ENCODE results near the gene LILRB3.
"Not testable (repeated sequence)": the region's sequence is repeated elsewhere in the genome, so short reads cannot be mapped to it uniquely, and the experiment has no call there.

LILRB3 gene

GRCh38 chr19:54242646-54243045 lies 19.8 kb upstream of the LILRB3 start, which contains the start of gene LILRA6:
Gene LILRA6 (minus strand): TSS chr19:54242790.
- DNase-seq (ENCODE audit: low read depth) = not testable (repeated sequence)

GRCh38 chr19:54242234-54242633 lies 19.4 kb upstream of the LILRB3 start:
- DNase-seq (ENCODE audit: low read depth) = not testable (repeated sequence)

- DNase-seq (ENCODE audit: low read depth) = not testable (repeated sequence)
Observed at GRCh38 chr19:54240372-54241336, 17.8 kb upstream of the LILRB3 start.

GRCh38 chr19:54239491-54240371 lies 16.9 kb upstream of the LILRB3 start:
- not testable (repeated sequence) for DNase-seq (ENCODE audit: low read depth)

- no peak for DNase-seq (ENCODE audit: low read depth)
Observed at GRCh38 chr19:54233941-54234340, 11.1 kb upstream of the LILRB3 start.

- peak; percentile 61 for DNase-seq (ENCODE audit: low read depth)
Observed at GRCh38 chr19:54231077-54231931, 8.5 kb upstream of the LILRB3 start.

- DNase-seq (ENCODE audit: low read depth) = no peak
Observed at GRCh38 chr19:54230031-54230430, 7.2 kb upstream of the LILRB3 start.

- no peak for DNase-seq (ENCODE audit: low read depth)
Observed at GRCh38 chr19:54229146-54229545, 6.3 kb upstream of the LILRB3 start.

GRCh38 chr19:54224619-54225018 lies 1.8 kb upstream of the LILRB3 start:
- not testable (repeated sequence) for DNase-seq (ENCODE audit: low read depth)

GRCh38 chr19:54223937-54224281 lies 1.1 kb upstream of the LILRB3 start:
- not testable (repeated sequence) for DNase-seq (ENCODE audit: low read depth)

- not testable (repeated sequence) for DNase-seq (ENCODE audit: low read depth)
Observed at GRCh38 chr19:54223277-54223936, 600 bp upstream of the LILRB3 start.

- not testable (repeated sequence) for DNase-seq (ENCODE audit: low read depth)
Observed at GRCh38 chr19:54221947-54222346, 860 bp downstream of the LILRB3 start.

- not testable (repeated sequence) for DNase-seq (ENCODE audit: low read depth)
Observed at GRCh38 chr19:54219702-54220101, 3.1 kb downstream of the LILRB3 start.

- DNase-seq (ENCODE audit: low read depth) = no peak
Observed at GRCh38 chr19:54218960-54219661, 3.7 kb downstream of the LILRB3 start.

- no peak for DNase-seq (ENCODE audit: low read depth)
Observed at GRCh38 chr19:54218259-54218658, 4.5 kb downstream of the LILRB3 start.

- not testable (repeated sequence) for DNase-seq (ENCODE audit: low read depth)
Observed at GRCh38 chr19:54217517-54218247, 5.1 kb downstream of the LILRB3 start.

- no peak for DNase-seq (ENCODE audit: low read depth)
Observed at GRCh38 chr19:54216869-54217268, 5.9 kb downstream of the LILRB3 start.

GRCh38 chr19:54214734-54215133 lies 8.1 kb downstream of the LILRB3 start:
- not testable (repeated sequence) for DNase-seq (ENCODE audit: low read depth)

GRCh38 chr19:54214217-54214616 lies 8.6 kb downstream of the LILRB3 start:
- not testable (repeated sequence) for DNase-seq (ENCODE audit: low read depth)

GRCh38 chr19:54211235-54211634 lies 11.6 kb downstream of the LILRB3 start:
- no peak for DNase-seq (ENCODE audit: low read depth)

Measured in GM04504 (cell line).